ENCODE measurements around the gene CDC42EP5. TPM values are rescaled to one million over a fixed set of nuclear protein-coding genes. Genes with fewer than 3 reads are reported as not detected.
"Not testable (repeated sequence)": the region's sequence is repeated elsewhere in the genome, so short reads cannot be mapped to it uniquely, and the experiment has no call there.

The CDC42EP5 gene
- total and polyA plus RNA-seq, 4 donors = 0.28 to 2.2 (median 0.84) TPM; not detected in 1

DNA sequence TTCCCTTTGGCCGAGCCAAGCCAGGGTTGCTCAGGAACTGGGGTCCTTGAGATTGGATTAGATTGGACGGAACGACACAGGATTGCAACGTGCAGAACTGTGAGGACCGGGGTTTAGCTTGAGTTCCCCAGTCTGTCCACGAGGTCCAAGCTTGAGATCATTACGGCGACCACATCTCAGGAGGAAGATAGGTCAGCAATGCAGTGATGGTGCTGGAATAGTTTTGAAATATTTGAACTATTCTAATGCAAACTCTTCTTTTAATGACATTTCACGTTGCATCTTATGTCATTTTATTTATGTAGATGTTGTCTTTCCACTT is 25.3 kb upstream of the CDC42EP5 start:
- DNase-seq (ENCODE audit: low spot score); H3K36me3 ChIP-seq (ENCODE audit: control insufficient read depth in 4 of 4, insufficient read depth in 3 of 4, low read depth in 1 of 4, low read length in 3 of 4); H3K27ac ChIP-seq (ENCODE audit: low read depth in 1 of 2, low read length in 2 of 2); H3K4me1 ChIP-seq (ENCODE audit: control insufficient read depth in 4 of 4, insufficient read depth in 4 of 4, low read length in 3 of 4); H3K4me3 ChIP-seq (ENCODE audit: low read depth in 1 of 3, low read length in 3 of 3); H3K27me3 ChIP-seq (ENCODE audit: control insufficient read depth in 4 of 4, insufficient read depth in 4 of 4, low read length in 3 of 4); H3K9ac ChIP-seq (ENCODE audit: low read depth in 1 of 2, low read length in 2 of 2); H3K9me3 ChIP-seq (ENCODE audit: control insufficient read depth in 4 of 4, low read length in 3 of 4): not testable (repeated sequence)
- WGBS = 60% methylated on average over 9 of the region's 9 CpGs

DNA sequence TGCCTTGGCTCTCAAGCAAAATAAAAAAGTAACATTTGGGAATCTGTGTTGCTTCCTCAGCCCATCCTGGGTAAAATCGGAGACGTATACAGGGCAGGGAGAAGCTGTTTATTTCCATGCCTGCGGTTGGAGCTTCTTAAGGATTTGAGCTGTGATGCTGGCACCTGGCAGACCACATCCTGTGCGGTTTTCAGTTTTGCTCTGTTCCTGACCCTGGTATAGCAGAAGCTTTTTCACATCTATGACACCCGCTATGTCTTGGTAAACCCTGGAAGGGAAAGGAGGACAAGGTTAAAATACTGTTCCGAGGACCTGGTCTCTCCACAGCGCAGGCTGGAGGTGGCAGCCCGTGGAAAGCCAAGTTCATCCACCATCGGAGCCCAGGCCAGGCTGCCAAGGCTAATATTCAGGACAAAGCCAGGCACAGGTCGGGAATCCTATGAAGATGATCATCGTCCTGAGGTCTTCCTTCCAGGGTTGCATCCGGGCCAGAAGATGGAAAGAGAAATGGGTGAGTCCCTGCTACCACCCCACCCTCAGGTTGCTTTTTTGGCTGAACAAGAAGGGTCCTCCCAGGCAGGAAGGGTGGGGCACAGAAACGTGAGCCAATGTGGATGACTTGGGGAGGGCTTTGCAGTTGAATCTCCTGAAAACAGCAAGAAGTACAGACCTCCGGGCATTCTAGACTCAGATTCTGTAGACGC is 24.8 kb upstream of the CDC42EP5 start:
- not testable (repeated sequence) for H3K27ac ChIP-seq (ENCODE audit: low read depth in 1 of 2, low read length in 2 of 2)

DNA sequence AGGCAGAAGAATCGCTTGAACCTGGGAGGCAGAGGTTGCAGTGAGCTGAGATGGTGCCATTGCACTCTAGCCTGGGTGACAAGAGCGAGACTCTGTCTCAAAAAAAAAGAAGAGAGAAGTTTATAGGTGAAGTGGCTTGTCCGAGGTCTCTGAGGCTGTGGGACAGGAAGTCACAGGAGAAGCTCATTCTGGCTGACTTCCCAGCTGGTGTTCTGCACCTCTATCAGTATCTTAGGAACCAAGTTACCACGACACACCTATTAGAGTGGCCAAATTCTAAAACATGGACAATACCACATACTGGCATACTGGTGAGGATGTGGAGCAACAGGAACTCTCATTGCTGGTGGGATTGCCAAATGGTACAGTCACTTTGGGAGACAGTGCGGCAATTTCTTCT is 22.2 kb upstream of the CDC42EP5 start:
- not testable (repeated sequence) for DNase-seq (ENCODE audit: low spot score); H3K4me1 ChIP-seq (ENCODE audit: control insufficient read depth in 4 of 4, insufficient read depth in 4 of 4, low read length in 3 of 4); H3K9me3 ChIP-seq (ENCODE audit: control insufficient read depth in 4 of 4, low read length in 3 of 4); H3K27me3 ChIP-seq (ENCODE audit: control insufficient read depth in 4 of 4, insufficient read depth in 4 of 4, low read length in 3 of 4); H3K27ac ChIP-seq (ENCODE audit: low read depth in 1 of 2, low read length in 2 of 2); H3K4me3 ChIP-seq (ENCODE audit: low read depth in 1 of 3, low read length in 3 of 3); H3K9ac ChIP-seq (ENCODE audit: low read depth in 1 of 2, low read length in 2 of 2); H3K36me3 ChIP-seq (ENCODE audit: control insufficient read depth in 4 of 4, insufficient read depth in 3 of 4, low read depth in 1 of 4, low read length in 3 of 4)
- 58% methylated on average over 5 of the region's 5 CpGs for WGBS

More for the DNA sequence above, 24.8 kb upstream of the CDC42EP5 start:
- not testable (repeated sequence) for H3K4me1 ChIP-seq (ENCODE audit: control insufficient read depth in 4 of 4, insufficient read depth in 4 of 4, low read length in 3 of 4); H3K36me3 ChIP-seq (ENCODE audit: control insufficient read depth in 4 of 4, insufficient read depth in 3 of 4, low read depth in 1 of 4, low read length in 3 of 4); DNase-seq (ENCODE audit: low spot score); H3K27me3 ChIP-seq (ENCODE audit: control insufficient read depth in 4 of 4, insufficient read depth in 4 of 4, low read length in 3 of 4); H3K9ac ChIP-seq (ENCODE audit: low read depth in 1 of 2, low read length in 2 of 2); H3K9me3 ChIP-seq (ENCODE audit: control insufficient read depth in 4 of 4, low read length in 3 of 4); H3K4me3 ChIP-seq (ENCODE audit: low read depth in 1 of 3, low read length in 3 of 3)
- WGBS = 62% methylated on average over 9 of the region's 15 CpGs

DNA sequence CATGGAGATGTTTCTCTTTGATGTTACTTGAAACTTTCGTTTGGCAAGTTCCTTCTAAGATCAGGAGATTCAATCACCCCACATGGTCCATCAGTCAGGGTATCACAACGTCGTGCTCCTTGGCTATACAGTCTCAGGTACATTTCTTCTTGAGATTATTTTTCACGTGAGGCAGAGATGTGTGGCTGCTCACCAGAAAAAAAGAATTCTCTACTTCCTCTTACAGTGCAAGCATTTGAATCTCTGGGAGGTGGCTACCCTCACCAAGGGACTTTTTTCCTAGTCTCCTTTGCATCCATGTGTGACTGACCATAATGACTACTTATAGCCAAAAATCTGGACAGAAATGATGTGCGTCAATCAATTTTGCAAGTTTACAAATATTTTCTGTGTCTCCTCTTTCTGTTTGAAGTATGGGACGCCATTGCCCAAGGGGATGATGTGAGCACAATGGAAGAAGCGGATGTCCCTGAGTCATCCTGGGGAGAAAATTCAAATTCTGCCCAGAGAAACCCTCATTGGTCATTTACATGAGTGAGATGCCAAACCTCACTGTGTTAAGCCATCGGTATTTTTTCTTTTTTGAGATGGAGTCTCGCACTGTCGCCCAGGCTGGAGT is 21.0 kb upstream of the CDC42EP5 start:
- Histone ChIP-seq H3K4me3 (ENCODE audit: low read depth in 1 of 3, low read length in 3 of 3) (no peak overlapping the region), H3K9me3 (ENCODE audit: control insufficient read depth in 4 of 4, low read length in 3 of 4) (no peaks in the 10 kb centered on the region), H3K9ac (ENCODE audit: low read depth in 1 of 2, low read length in 2 of 2) (no peak overlapping the region), H3K27ac (ENCODE audit: low read depth in 1 of 2, low read length in 2 of 2) (no peak overlapping the region), H3K4me1 (ENCODE audit: control insufficient read depth in 4 of 4, insufficient read depth in 4 of 4, low read length in 3 of 4) (no peaks in the 10 kb centered on the region), H3K27me3 (ENCODE audit: control insufficient read depth in 4 of 4, insufficient read depth in 4 of 4, low read length in 3 of 4) (peaks cover 0 to 4% (median 0%) of the 10 kb centered on the region in 4 donors), H3K36me3 (ENCODE audit: control insufficient read depth in 4 of 4, insufficient read depth in 3 of 4, low read depth in 1 of 4, low read length in 3 of 4) (no peaks in the 10 kb centered on the region)
- 67% methylated on average over 10 of the region's 10 CpGs for WGBS
- DNase-seq (ENCODE audit: low spot score) = no peak
- TF ChIP-seq GABPA (IDR thresholded peaks at IDR 0.05 in 1 of 2, conservative IDR thresholded peaks at IDR 0.05 in 1 of 2) = no peak
- TF ChIP-seq, protein P1, sequence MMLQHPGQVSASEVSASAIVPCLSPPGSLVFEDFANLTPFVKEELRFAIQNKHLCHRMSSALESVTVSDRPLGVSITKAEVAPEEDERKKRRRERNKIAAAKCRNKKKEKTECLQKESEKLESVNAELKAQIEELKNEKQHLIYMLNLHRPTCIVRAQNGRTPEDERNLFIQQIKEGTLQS (IDR thresholded peaks at IDR 0.05) = no peak
- TF ChIP-seq NR2F2 (IDR thresholded peaks at IDR 0.05) = no peak
- TF ChIP-seq FOXA1 (IDR thresholded peaks at IDR 0.05) = no peak
- TF ChIP-seq, protein P2, sequence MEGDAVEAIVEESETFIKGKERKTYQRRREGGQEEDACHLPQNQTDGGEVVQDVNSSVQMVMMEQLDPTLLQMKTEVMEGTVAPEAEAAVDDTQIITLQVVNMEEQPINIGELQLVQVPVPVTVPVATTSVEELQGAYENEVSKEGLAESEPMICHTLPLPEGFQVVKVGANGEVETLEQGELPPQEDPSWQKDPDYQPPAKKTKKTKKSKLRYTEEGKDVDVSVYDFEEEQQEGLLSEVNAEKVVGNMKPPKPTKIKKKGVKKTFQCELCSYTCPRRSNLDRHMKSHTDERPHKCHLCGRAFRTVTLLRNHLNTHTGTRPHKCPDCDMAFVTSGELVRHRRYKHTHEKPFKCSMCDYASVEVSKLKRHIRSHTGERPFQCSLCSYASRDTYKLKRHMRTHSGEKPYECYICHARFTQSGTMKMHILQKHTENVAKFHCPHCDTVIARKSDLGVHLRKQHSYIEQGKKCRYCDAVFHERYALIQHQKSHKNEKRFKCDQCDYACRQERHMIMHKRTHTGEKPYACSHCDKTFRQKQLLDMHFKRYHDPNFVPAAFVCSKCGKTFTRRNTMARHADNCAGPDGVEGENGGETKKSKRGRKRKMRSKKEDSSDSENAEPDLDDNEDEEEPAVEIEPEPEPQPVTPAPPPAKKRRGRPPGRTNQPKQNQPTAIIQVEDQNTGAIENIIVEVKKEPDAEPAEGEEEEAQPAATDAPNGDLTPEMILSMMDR (IDR thresholded peaks at IDR 0.05; ENCODE audit: low read depth, low read length, missing input control) = no peak
- TF ChIP-seq, protein P3, sequence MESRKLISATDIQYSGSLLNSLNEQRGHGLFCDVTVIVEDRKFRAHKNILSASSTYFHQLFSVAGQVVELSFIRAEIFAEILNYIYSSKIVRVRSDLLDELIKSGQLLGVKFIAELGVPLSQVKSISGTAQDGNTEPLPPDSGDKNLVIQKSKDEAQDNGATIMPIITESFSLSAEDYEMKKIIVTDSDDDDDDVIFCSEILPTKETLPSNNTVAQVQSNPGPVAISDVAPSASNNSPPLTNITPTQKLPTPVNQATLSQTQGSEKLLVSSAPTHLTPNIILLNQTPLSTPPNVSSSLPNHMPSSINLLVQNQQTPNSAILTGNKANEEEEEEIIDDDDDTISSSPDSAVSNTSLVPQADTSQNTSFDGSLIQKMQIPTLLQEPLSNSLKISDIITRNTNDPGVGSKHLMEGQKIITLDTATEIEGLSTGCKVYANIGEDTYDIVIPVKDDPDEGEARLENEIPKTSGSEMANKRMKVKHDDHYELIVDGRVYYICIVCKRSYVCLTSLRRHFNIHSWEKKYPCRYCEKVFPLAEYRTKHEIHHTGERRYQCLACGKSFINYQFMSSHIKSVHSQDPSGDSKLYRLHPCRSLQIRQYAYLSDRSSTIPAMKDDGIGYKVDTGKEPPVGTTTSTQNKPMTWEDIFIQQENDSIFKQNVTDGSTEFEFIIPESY (IDR thresholded peaks at IDR 0.05) = no peak
- TF ChIP-seq YY1 (IDR thresholded peaks at IDR 0.05) = no peak

DNA sequence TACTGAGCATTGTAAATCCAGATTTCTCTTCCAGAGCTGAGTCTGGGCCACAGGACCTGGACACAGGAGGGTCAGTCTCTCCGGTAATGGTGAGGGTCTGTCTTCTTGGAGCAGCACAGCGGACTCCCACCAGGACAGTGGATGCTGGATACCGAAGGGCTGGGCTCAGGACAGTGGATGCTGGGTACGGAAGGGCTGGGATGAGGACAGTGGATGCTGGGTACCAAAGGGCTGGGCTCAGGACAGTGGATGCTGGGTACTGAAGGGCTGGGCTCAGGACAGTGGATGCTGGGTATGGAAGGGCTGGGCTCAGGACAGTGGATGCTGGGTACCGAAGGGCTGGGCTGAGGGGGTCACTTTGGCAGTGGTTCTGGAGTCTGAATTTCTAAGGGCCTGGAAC is 20.0 kb upstream of the CDC42EP5 start:
- not testable (repeated sequence) for H3K36me3 ChIP-seq (ENCODE audit: control insufficient read depth in 4 of 4, insufficient read depth in 3 of 4, low read depth in 1 of 4, low read length in 3 of 4); H3K27me3 ChIP-seq (ENCODE audit: control insufficient read depth in 4 of 4, insufficient read depth in 4 of 4, low read length in 3 of 4); H3K9ac ChIP-seq (ENCODE audit: low read depth in 1 of 2, low read length in 2 of 2); H3K4me3 ChIP-seq (ENCODE audit: low read depth in 1 of 3, low read length in 3 of 3); H3K27ac ChIP-seq (ENCODE audit: low read depth in 1 of 2, low read length in 2 of 2); DNase-seq (ENCODE audit: low spot score); H3K9me3 ChIP-seq (ENCODE audit: control insufficient read depth in 4 of 4, low read length in 3 of 4); H3K4me1 ChIP-seq (ENCODE audit: control insufficient read depth in 4 of 4, insufficient read depth in 4 of 4, low read length in 3 of 4)
- 86% methylated on average over 5 of the region's 5 CpGs for WGBS
